Astrocyte of the spinal cord (primary cell): Measurements from ENCODE around the gene MTUS2.

Source experiments
- DNase-seq: peaks from one replicate; pipeline ENCODE4 v3.0.0; 2011; ENCODE audit warnings: low read depth, low spot score
- H3K4me3 ChIP-seq: 2 replicates; pipeline ENCODE4 v1.5.1; 2011; ENCODE audit warnings: low read depth, mild to moderate bottlenecking, low read length, moderate library complexity
- CTCF ChIP-seq: IDR thresholded peaks from 2 replicates; pipeline ENCODE4 v1.5.1; 2012; ENCODE audit warnings: low read depth, mild to moderate bottlenecking, low read length, inconsistent platforms
- in situ Hi-C: cut with HindIII; loops from 2 replicates; pipeline ENCODE4 v1.10.0; 2017; ENCODE audit warnings: low sequenced_read_pairs

The MTUS2 gene

GRCh38 chr13:29454931-29455481 is 634.9 kb downstream of the MTUS2 start:
- in situ Hi-C loops, result no loop called here
- TF ChIP-seq CTCF, result peak; percentile 56
- no peak overlapping the region for H3K4me3 ChIP-seq
- no peak for DNase-seq

- no peak for TF ChIP-seq CTCF
- DNase-seq, result no peak
- in situ Hi-C loops, result no loop called here
- no peak overlapping the region for H3K4me3 ChIP-seq
These were observed 636.3 kb downstream of the MTUS2 start for GRCh38 chr13:29456419-29456818.

GRCh38 chr13:29457299-29457698 is 637.2 kb downstream of the MTUS2 start:
- TF ChIP-seq CTCF, result no peak
- in situ Hi-C loops, result no loop called here
- DNase-seq, result peak; percentile 82
- no peak overlapping the region for H3K4me3 ChIP-seq

GRCh38 chr13:29458419-29458818 is 638.3 kb downstream of the MTUS2 start:
- no peak for TF ChIP-seq CTCF
- no peak overlapping the region for H3K4me3 ChIP-seq
- in situ Hi-C loops, result no loop called here
- no peak for DNase-seq

- TF ChIP-seq CTCF, result no peak
- no peak for DNase-seq
- in situ Hi-C loops, result no loop called here
- H3K4me3 ChIP-seq, result no peak overlapping the region
These were observed 639.7 kb downstream of the MTUS2 start for GRCh38 chr13:29459813-29460355.

GRCh38 chr13:29464105-29464679 is 644.1 kb downstream of the MTUS2 start:
- no peak for DNase-seq
- no peak for TF ChIP-seq CTCF
- in situ Hi-C loops, result no loop called here
- H3K4me3 ChIP-seq, result no peak overlapping the region
